Measurements from ENCODE around the gene IMP3. TPM values are rescaled to one million over a fixed set of nuclear protein-coding genes. Genes with fewer than 3 reads are reported as not detected.
"Not testable (repeated sequence)": the region's sequence is repeated elsewhere in the genome, so short reads cannot be mapped to it uniquely, and the experiment has no call there.

IMP3 gene, protein sequence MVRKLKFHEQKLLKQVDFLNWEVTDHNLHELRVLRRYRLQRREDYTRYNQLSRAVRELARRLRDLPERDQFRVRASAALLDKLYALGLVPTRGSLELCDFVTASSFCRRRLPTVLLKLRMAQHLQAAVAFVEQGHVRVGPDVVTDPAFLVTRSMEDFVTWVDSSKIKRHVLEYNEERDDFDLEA
- 95.0 and 215 TPM in 2 replicates for total RNA-seq

GRCh38 chr15:75639709-75640482 is at the start of gene IMP3:
Gene IMP3, minus strand, starts transcription at chr15:75640224. Its CDS starts 56 bp downstream, at chr15:75640168.
- H3K4me3 ChIP-seq (ENCODE audit: low read depth, low read length) = peak within 1 kb of the TSS; percentile 52
- H3K27me3 ChIP-seq (ENCODE audit: control insufficient read depth, insufficient read depth, low read length) = no peaks in the 10 kb centered on the region
- DNase-seq (ENCODE audit: low read depth) (peak; percentile 94), FAIRE-seq (no peak)
- no peak for TF ChIP-seq CTCF (IDR thresholded peaks at IDR 0.05; ENCODE audit: insufficient read depth, low read length, severe bottlenecking)
- no peaks in the 10 kb centered on the region for H3K36me3 ChIP-seq (ENCODE audit: control insufficient read depth, insufficient read depth, low read length)

DNA sequence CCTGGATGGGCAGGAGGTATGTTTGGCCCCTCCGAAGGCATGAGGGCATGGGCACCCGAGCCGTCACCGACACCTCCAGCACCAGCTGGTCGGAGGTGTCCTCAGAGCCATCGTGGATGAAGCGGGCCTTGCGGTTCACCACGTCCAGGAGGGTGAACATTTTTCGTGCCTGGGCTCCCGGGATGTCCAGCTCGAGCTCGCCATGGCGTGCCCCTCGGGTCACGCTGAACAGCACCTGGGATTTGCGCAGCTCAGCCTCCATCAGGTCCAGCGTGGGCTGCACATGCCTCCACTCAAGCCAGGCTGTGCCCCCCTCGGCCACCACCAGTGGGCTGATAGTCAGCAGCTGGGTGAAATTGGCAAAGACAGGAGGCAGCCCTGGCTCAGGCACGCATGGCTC is 49.4 kb upstream of the IMP3 start:
- not testable (repeated sequence) for H3K27me3 ChIP-seq (ENCODE audit: control insufficient read depth, insufficient read depth, low read length); FAIRE-seq; DNase-seq (ENCODE audit: low read depth); H3K4me3 ChIP-seq (ENCODE audit: low read depth, low read length); H3K36me3 ChIP-seq (ENCODE audit: control insufficient read depth, insufficient read depth, low read length)

GRCh38 chr15:75688831-75689230 is 48.8 kb upstream of the IMP3 start:
- DNase-seq (ENCODE audit: low read depth) = no peak
- Histone ChIP-seq H3K36me3 (ENCODE audit: control insufficient read depth, insufficient read depth, low read length) (peaks cover 1% of the 10 kb centered on the region), H3K27me3 (ENCODE audit: control insufficient read depth, insufficient read depth, low read length) (no peaks in the 10 kb centered on the region), H3K4me3 (ENCODE audit: low read depth, low read length) (no peak overlapping the region)
- no peak for TF ChIP-seq CTCF (IDR thresholded peaks at IDR 0.05; ENCODE audit: insufficient read depth, low read length, severe bottlenecking)
- FAIRE-seq = no peak

DNA sequence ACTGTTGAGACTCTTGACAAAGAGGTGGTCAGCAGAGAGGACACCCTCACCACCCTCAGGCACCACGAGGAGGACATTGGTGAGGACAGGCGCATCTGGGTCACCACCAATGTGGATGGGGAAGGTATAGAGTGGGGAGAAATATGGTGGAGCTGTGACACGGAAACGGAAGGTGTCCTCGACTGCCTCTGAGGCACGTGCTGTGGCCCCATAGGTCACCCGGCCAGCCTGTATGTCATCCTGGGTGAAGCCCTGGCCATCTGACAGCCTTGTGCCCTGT is 48.2 kb upstream of the IMP3 start:
- FAIRE-seq (no peak), DNase-seq (ENCODE audit: low read depth) (no peak)
- H3K36me3 ChIP-seq (ENCODE audit: control insufficient read depth, insufficient read depth, low read length) = peaks cover 1% of the 10 kb centered on the region
- H3K27me3 ChIP-seq (ENCODE audit: control insufficient read depth, insufficient read depth, low read length) = no peaks in the 10 kb centered on the region
- no peak overlapping the region for H3K4me3 ChIP-seq (ENCODE audit: low read depth, low read length)
- no peak for TF ChIP-seq CTCF (IDR thresholded peaks at IDR 0.05; ENCODE audit: insufficient read depth, low read length, severe bottlenecking)

DNA sequence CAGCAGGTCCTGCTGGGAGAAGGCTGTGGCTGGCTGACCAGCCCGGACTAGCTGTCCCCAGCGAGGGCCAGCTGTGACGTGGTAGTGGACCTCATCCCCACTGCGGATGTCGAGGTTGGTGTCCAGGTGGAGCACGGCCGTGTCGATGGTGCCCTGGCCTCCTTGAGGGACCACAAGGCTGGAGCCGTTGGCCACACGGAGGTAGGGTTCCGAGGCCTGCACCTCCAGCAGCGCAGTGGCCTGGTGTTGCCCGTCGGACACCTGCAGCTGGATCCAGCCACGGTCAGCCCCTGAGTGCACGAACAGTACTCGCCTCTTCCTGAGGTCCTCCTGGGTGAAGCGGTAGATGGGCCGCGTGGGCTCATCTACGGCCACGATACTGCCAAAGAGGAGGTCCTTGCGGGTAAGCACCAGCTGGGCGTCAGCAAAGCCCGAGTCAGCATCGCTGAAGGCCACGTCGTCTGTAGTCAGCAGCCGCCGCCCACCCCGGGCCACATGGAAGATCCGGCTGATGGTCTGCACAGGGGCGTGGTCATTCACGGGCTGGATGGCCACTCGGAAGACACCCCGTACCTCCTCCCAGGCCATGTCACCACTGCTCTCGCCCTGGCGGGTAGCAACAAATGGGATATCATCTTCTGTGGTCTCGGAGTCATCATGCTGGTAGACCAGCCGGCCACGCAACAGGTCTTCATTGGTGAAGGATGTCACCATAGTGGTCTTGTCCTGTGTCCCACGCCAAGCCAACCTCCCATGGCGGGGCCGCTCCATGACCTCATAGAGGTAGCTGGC is 47.7 kb upstream of the IMP3 start:
- no peaks in the 10 kb centered on the region for H3K27me3 ChIP-seq (ENCODE audit: control insufficient read depth, insufficient read depth, low read length)
- H3K36me3 ChIP-seq (ENCODE audit: control insufficient read depth, insufficient read depth, low read length) = peaks cover 1% of the 10 kb centered on the region
- no peak for FAIRE-seq
- no peak for DNase-seq (ENCODE audit: low read depth)
- no peak overlapping the region for H3K4me3 ChIP-seq (ENCODE audit: low read depth, low read length)
- no peak for TF ChIP-seq CTCF (IDR thresholded peaks at IDR 0.05; ENCODE audit: insufficient read depth, low read length, severe bottlenecking)

- H3K4me3 ChIP-seq (ENCODE audit: low read depth, low read length); H3K36me3 ChIP-seq (ENCODE audit: control insufficient read depth, insufficient read depth, low read length); H3K27me3 ChIP-seq (ENCODE audit: control insufficient read depth, insufficient read depth, low read length): not testable (repeated sequence)
- DNase-seq (ENCODE audit: low read depth) (peak; percentile 27), FAIRE-seq (peak; percentile 80)
- peak; percentile 71 for TF ChIP-seq CTCF (IDR thresholded peaks at IDR 0.05; ENCODE audit: insufficient read depth, low read length, severe bottlenecking)
Observed at GRCh38 chr15:75686212-75686642, 46.2 kb upstream of the IMP3 start.
